HG03064 (cell line): ENCODE data around the gene ASPHD1.
A peak's percentile ranks its signal among the peaks of the same experiment; 100 is the strongest.
"Not testable (repeated sequence)": the region's sequence is repeated elsewhere in the genome, so short reads cannot be mapped to it uniquely, and the experiment has no call there.

Experiments used
- ATAC-seq: cut with Tn5 transposase; IDR thresholded peaks from one replicate; pipeline ENCODE4 v1.9.1; 2021; ENCODE audit warnings: low read depth; ENCODE audit not compliant: unreplicated experiment

The ASPHD1 gene

GRCh38 chr16:29900102-29900887 lies at the start of gene ASPHD1:
Gene ASPHD1 (plus strand): TSS chr16:29900488. CDS start chr16:29900972, 484 bp downstream.
- no peak for ATAC-seq

- ATAC-seq = no peak
Measured at GRCh38 chr16:29850998-29851397, 49.3 kb upstream of the ASPHD1 start.

- ATAC-seq = no peak
Measured at GRCh38 chr16:29852654-29853053, 47.6 kb upstream of the ASPHD1 start.

GRCh38 chr16:29854520-29855100 lies 45.7 kb upstream of the ASPHD1 start:
- no peak for ATAC-seq

- no peak for ATAC-seq
Measured at GRCh38 chr16:29857133-29857760, 43.0 kb upstream of the ASPHD1 start.

- no peak for ATAC-seq
Measured at GRCh38 chr16:29858149-29858849, 42.0 kb upstream of the ASPHD1 start.

- no peak for ATAC-seq
Measured at GRCh38 chr16:29858974-29859373, 41.3 kb upstream of the ASPHD1 start.

GRCh38 chr16:29860218-29860617 lies 40.1 kb upstream of the ASPHD1 start:
- no peak for ATAC-seq

GRCh38 chr16:29862383-29862883 lies 37.9 kb upstream of the ASPHD1 start:
- ATAC-seq = no peak

- ATAC-seq = peak; percentile 88
Measured at GRCh38 chr16:29862884-29863668, 37.2 kb upstream of the ASPHD1 start, which contains the start of gene CDIPT. Gene CDIPT (minus strand): TSS chr16:29863226. CDS start chr16:29862857, 369 bp downstream.

- ATAC-seq = no peak
Measured at GRCh38 chr16:29863669-29863984, 36.7 kb upstream of the ASPHD1 start.

- ATAC-seq = no peak
Measured at GRCh38 chr16:29864205-29864604, 36.1 kb upstream of the ASPHD1 start.

GRCh38 chr16:29868396-29869009 lies 31.8 kb upstream of the ASPHD1 start:
- ATAC-seq = no peak

GRCh38 chr16:29869067-29869466 lies 31.2 kb upstream of the ASPHD1 start:
- ATAC-seq = not testable (repeated sequence)

GRCh38 chr16:29871822-29872546 lies 28.3 kb upstream of the ASPHD1 start:
- ATAC-seq = no peak

GRCh38 chr16:29873319-29873718 lies 27.0 kb upstream of the ASPHD1 start:
- ATAC-seq = no peak

GRCh38 chr16:29875206-29875605 lies 25.1 kb upstream of the ASPHD1 start:
- ATAC-seq = no peak

GRCh38 chr16:29876217-29876593 lies 24.1 kb upstream of the ASPHD1 start:
- no peak for ATAC-seq

GRCh38 chr16:29876594-29877249 lies 23.6 kb upstream of the ASPHD1 start:
- ATAC-seq = no peak
